Measurements from ENCODE around the gene CDCP2.
"Not testable (repeated sequence)": the region's sequence is repeated elsewhere in the genome, so short reads cannot be mapped to it uniquely, and the experiment has no call there.

CDCP2 gene

DNA sequence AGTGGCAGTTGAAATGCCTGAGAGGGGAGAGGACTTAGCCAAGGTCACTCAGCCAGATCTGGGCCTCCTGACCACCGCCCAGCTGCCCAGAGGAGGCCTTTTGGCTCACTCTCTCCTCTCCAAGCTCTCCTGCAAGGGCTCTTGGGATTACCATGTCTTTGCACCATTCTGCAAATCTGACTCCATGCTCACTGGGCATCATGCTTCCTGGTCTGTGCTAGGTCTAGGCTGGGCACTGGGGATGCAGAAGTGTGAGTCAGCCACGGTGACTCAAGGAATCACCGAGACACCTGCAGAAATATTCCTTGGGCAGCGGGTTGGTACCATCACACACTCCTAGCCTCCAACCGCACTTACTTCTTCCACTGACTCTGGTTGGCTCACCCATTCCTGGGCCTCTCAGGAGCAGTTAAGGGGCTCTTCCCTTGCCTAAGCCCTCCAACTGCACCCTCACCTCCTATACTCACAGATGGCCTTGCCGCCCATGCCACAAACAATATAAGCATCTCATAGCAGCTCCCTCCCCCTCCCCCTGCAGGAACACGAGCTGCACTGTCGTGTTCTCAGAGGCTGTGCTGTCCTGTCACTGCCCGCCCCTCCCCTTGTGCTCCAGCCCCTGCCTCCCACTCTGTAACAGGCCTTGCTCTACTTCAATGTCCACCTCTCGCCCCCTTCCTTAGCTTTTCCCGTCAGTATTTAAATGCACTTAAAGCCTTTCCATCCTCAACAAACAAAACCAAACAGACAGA, 34.8 kb downstream of the CDCP2 start:
- no peak for DNase-seq (ENCODE audit: low read depth in 2 of 2, low spot score in 1 of 2)

GRCh38 chr1:54115520-54115919, 37.3 kb downstream of the CDCP2 start:
- no peak for DNase-seq (ENCODE audit: low read depth in 2 of 2, low spot score in 1 of 2)

DNA sequence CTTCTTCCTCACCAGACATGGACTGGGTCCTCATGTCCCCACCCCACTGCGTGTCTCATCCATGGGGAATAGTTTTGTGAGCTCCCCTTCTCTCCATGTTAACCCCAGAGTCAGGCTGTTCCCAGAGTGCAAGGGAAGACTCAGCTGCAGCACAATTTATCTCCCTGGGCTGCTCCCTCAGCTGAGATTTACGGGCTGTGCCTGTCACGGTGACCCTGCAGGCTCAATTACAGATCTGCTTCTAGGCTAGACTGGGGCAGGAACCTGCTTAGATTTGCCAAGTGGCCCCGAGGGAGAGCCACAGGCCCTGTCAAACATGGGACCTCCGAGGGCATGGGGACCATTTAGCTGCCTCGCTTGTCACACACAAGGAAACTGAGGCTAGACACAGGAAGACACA, 37.8 kb downstream of the CDCP2 start:
- no peak for DNase-seq (ENCODE audit: low read depth in 2 of 2, low spot score in 1 of 2)

DNA sequence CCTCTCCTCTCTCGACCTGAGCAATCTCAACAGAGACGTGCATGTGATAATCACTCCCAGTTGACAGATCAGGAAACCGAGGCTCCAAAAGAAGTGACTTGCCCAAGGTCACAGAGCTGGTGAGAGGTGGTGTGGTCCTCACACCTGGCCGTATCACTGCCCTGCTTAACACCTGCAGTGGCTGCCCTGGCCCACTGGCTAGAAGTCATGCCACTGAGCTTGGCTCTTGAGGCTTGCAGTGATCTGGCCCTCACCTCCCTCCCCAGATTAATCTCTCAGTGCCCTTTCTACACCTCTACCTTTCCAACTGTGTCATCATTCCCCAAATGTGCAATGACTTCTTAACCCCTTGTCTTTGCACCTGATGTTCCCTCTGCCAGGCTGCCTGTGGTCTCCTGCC, 38.8 kb downstream of the CDCP2 start:
- no peak for DNase-seq (ENCODE audit: low read depth in 2 of 2, low spot score in 1 of 2)

DNA sequence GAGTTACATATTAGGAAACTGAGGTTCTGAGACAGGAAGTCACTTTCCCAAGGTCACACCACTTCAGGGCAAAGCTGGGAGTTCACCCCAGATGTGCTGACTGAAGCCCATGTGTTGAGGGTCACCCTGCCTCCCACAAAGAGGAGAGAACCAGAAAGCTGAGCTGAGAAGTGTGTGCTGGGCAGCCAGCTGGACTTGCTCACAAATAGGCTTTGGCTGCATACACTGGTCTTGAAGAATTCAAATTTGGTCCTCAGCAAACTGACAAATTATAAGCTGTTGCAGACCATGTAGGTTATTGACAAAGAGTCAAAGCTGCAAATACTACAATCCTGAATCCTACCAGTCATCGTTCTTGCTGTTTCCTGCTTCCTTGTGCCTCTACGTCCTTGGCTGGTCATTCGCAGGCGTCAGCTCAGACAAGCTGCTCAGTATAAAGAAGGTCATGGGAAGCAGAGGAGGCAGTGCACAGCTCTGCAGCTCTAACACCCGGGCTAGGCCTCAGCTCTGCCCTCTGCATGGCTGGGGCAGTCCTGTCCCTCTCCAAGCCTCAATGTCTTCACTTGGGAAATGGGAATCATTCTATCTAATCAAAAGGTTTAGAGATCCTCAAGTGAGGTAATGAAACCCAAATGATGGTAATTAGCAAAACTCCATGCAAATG, 40.0 kb downstream of the CDCP2 start:
- no peak for DNase-seq (ENCODE audit: low read depth in 2 of 2, low spot score in 1 of 2)

- DNase-seq (ENCODE audit: low read depth in 2 of 2, low spot score in 1 of 2) = no peak
These were observed 40.8 kb downstream of the CDCP2 start for GRCh38 chr1:54112027-54112426.

DNA sequence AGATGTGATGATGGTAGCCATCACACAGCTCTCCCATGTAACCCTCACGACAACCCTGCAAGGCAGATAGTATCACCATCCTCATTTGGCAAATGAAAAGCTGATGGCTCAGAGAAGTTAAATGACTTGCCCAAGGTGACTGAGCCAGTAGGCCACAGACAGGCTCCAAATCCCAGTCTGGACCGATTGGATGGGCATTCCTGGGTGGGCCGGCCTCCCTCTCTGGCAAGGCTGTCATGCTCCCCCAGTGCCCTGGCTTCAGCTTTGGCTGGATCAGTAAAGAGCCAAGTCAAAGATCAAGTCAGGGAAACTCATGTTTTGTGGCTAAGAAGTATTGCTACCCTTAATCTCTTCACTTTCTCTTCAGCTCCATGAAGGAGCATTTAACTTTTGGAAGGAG, 41.2 kb downstream of the CDCP2 start:
- DNase-seq (ENCODE audit: low read depth in 2 of 2, low spot score in 1 of 2) = no peak

DNA sequence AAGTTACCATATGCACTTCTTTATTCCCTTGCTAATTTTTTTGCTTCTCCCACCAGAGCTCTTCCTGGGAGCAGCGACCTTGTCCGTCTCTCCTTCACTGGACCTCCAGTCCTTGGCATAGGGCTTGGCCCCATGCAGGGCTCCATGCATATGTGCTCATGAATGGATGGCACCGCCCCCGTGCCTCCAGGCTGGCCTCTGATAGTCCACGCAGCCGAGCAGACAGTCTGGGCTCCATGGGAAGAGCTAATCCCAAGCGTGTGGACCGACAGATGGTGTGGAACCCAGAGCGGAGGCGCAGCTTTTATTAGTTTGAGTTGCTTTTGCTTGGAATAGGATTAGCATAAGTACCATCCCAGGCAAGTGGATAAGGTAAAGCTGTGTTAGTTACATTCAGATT, 41.8 kb downstream of the CDCP2 start:
- DNase-seq (ENCODE audit: low read depth in 2 of 2, low spot score in 1 of 2) = no peak

DNA sequence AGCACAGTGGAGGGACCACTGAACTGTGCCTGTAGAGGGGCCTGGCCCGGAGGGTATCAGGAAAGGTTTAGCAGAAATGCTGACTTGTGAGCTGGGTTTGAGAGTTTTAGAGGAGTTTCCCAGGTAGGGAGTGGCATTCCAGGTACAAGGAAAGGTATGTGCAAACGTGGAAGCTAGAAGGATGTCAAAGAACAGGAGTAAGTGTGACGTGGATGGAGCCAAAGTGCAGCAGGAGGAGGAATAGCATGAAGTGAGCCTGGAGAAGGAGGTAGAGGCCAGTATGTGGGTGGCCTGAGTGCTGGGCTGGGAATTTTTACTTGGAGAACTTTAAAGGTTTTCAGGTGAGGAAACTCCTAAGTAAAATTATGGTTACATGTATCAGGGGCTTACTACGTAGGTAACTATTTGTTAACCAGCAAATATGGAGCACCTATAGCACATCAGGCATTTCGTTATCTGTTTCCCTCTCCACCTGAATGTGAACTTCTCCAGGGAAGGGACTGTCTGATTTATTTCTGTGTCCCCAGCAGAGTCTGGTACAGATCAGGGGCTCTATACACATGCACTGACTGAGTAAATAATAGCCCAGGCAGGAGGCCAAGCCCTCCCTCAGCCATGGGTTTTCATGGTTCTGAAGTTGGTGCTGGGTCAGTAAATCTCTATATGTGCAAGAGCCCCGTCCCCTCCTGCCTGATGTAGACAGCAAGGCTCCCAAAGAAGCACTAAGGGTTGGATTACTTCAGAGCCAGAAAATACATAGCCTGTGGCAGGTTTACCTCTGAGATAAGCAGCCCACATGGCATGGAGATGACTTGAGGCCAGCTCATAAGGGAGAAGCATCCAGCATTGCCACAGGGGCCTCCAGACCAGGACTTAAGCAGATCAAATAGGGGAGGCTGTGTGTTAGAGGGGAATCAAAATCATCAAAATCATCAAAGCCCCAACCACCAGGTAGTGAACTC, 43.4 kb downstream of the CDCP2 start:
- no peak for DNase-seq (ENCODE audit: low read depth in 2 of 2, low spot score in 1 of 2)

GRCh38 chr1:54108156-54108555, 44.6 kb downstream of the CDCP2 start:
- no peak for DNase-seq (ENCODE audit: low read depth in 2 of 2, low spot score in 1 of 2)

DNA sequence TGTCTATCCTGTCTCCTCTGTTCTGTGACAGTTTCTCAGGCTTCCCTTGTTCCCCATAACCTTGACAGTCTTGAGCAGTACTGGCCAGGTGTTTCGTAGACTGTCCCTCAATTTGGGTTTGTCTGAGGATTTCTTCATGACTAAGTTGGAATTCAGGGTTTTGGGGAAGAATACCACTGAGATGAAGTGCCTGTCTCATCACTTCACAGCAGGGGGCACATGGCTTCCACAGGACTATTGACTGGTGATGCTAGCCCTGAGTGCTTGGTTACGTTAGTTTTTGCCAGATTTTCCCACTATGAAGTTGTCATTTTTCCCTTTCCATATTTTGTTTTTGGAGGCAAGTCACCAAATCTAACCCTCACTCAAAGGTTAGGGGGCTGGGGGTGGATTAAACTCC, 45.7 kb downstream of the CDCP2 start:
- no peak for DNase-seq (ENCODE audit: low read depth in 2 of 2, low spot score in 1 of 2)

DNA sequence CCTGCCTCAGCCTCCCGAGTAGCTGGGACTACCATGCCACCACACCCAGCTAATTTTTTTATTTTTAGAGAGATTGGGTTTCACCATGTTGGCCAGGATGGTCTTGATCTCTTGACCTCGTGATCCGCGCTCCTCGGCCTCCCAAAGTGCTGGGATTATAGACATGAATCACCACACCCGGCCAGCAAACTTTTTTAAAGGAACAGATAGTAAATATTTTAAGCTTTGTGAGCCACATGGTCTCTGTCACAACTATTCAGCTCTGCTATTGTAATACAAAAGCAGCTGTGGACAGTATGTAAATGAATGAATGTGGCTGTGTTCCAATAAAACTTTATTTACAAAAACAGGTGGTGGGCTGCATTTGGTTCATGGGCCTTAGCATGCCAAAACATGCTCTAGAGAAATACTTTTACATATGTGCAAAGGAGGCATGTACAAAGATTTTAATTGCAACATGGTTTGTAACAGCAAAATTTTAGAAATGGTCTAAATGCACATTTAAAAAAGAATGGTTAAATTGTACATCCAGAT, 47.0 kb downstream of the CDCP2 start:
- no peak for DNase-seq (ENCODE audit: low read depth in 2 of 2, low spot score in 1 of 2)

DNA sequence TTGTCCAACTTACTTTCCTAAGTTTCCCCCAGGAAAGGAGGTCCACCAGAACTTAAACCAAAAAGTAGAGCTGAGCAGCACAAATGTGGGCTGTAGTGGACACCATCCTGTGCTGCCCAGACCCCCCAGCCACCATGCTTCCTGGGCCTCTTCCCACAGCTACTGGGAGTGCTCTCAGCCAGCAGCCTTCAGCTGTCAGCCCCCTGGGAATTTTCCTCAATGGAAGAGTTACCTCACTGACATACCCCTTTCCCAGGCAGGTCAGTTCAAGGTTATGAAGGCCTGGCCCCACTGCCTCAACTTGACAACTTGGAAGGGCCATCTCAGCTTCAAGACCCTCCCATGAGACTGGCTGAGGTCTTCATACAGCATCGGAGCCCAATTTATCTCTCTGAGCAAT, 47.7 kb downstream of the CDCP2 start:
- DNase-seq (ENCODE audit: low read depth in 2 of 2, low spot score in 1 of 2) = no peak

- DNase-seq (ENCODE audit: low read depth in 2 of 2, low spot score in 1 of 2) = not testable (repeated sequence)
These were observed 48.2 kb downstream of the CDCP2 start for GRCh38 chr1:54104613-54105012.

GRCh38 chr1:54103414-54103813, 49.4 kb downstream of the CDCP2 start:
- DNase-seq (ENCODE audit: low read depth in 2 of 2, low spot score in 1 of 2) = no peak

DNA sequence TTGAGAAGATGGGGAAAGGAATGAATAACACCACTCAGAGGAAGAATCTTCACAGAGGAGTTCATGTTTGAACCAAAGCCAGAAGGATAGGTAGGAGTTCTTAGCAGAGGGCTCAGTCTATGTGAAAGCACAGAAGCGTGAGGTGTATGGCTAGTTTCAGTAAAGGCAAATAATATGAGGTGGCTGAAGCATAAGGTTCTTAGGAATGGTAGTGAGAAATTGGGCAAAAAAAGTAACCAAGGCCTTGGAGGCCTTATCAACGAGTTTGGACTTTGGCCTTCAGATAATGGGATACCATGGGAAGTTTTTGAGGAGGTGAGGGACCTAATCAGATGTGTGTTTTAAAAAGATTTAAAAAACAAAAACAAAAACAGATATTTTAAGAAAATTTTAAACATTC, 52.3 kb downstream of the CDCP2 start:
- DNase-seq (ENCODE audit: low read depth in 2 of 2, low spot score in 1 of 2) = no peak

DNA sequence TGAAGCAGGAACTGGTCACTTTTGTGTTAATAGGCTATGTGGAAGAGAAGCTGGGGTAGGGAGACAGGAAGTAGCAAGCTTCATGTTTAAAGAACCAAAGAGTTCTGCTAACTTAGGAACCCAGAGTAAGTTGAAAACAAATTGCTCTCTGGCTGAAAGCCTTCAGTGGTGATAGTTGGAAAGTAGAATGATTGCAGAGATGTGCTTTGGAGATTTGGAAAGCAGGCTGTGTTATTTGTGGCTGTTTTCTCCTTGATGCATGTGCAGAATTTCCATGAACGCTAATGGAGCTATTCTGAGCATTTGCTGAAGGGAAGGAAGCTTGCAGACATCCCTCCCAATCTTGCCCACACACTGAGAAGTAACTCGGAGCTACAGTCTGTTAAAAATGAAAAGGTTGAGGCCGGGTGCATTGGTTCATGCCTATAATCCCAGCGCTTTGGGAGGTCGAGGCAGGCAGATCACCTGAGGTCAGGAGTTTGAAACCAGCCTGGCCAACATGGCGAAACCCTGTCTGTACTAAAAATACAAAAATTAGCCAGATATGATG, 53.7 kb downstream of the CDCP2 start:
- no peak for DNase-seq (ENCODE audit: low read depth in 2 of 2, low spot score in 1 of 2)

DNA sequence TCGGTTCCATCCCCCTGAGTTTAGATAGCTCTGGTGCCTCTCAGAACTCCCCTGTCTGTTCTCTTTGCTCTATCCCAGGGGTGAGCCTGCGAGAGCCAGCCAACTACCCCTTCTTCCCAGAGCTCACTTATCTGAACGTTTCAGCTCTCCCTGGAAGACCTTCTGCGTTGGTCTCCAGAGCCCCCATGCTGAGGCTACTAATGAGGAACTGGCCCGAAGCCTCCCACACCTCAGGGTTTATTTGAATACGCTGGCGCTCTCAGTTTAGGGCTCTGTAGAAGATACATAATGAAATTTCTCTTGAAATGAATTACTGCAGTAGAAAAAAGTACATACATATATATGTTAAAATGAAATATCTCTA, 55.9 kb downstream of the CDCP2 start:
- DNase-seq (ENCODE audit: low read depth in 2 of 2, low spot score in 1 of 2) = no peak

GRCh38 chr1:54096227-54096876, 56.4 kb downstream of the CDCP2 start:
- DNase-seq (ENCODE audit: low read depth in 2 of 2, low spot score in 1 of 2) = no peak

DNA sequence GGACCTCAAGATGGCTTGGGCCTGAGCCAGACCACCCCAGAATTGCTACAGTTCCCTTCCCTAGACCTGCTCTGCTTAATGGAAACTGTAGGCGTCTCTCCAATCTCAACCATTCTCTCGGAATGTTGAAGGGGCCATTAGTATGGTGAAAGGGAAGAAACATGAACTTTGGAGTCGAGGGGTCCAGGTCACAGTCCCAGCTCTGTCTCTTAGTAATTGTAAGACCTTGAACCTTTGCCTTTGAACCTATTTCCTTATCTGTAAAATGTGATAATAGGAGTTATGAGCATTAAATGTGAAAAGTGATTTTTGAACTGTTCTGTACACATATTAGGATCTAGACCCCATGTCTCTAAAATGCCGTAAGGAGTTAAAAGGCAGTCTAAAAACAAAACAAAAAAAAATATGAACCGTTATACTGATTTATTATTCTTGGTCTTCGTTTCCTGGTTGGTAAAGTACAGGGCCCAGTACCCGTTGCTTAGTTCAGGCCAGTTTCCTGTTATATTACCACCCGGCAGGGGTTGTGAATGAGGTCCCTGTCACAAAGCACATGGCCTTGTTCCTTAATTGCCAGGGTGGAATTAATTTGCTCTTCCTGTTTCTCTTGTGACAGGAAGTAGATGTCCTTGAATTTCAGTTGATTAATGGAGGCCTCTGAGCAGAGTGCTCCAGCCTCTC, 57.1 kb downstream of the CDCP2 start:
- DNase-seq (ENCODE audit: low read depth in 2 of 2, low spot score in 1 of 2) = no peak
